ENCODE data around the gene AOPEP.

DNA sequence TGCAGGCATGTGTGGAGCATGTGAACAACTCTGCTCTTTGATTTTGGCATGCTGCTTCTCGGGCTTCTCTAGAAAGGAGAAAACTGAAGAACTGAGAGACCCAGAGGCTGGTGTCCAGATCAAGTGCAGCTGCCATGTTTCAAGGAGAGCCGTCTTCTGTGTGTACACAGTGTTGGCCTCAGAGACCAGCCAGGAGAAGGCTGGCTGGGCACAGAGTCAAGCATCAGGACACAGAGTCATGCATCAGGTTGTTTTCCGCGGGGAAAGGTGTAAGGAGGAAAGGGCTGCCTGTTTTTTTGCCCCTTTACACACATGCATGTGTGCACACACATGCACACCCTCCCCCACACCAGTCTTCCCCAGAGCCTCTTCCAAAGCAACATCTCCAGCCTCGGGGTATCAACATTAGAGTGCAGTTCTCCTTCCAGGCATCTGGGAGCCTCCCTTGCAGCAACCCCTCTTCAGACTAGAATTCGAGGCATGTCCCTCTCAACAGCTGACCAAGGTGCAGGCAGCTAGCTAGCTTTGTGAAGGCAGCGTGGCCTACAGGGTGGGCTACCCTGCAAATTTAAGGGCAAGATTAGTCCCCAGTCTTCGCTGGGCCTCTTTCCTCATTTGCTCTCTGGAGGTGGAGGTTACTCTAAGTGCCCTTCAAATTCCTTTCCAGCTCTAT, 180.9 kb downstream of the AOPEP start:
- TF ChIP-seq, protein P1, sequence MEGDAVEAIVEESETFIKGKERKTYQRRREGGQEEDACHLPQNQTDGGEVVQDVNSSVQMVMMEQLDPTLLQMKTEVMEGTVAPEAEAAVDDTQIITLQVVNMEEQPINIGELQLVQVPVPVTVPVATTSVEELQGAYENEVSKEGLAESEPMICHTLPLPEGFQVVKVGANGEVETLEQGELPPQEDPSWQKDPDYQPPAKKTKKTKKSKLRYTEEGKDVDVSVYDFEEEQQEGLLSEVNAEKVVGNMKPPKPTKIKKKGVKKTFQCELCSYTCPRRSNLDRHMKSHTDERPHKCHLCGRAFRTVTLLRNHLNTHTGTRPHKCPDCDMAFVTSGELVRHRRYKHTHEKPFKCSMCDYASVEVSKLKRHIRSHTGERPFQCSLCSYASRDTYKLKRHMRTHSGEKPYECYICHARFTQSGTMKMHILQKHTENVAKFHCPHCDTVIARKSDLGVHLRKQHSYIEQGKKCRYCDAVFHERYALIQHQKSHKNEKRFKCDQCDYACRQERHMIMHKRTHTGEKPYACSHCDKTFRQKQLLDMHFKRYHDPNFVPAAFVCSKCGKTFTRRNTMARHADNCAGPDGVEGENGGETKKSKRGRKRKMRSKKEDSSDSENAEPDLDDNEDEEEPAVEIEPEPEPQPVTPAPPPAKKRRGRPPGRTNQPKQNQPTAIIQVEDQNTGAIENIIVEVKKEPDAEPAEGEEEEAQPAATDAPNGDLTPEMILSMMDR (IDR thresholded peaks at IDR 0.05) = no peak
- TF ChIP-seq POLR2A (IDR thresholded peaks at IDR 0.05) (no peak), EP300 (IDR thresholded peaks at IDR 0.05) (no peak)

Data from suprapubic skin (tissue), 3 donors.